ENCODE measurements around the gene HOXC10.

Gene HOXC10

GRCh38 chr12:53971686-53972085 lies 13.3 kb upstream of the HOXC10 start:
- TF ChIP-seq, protein P1, sequence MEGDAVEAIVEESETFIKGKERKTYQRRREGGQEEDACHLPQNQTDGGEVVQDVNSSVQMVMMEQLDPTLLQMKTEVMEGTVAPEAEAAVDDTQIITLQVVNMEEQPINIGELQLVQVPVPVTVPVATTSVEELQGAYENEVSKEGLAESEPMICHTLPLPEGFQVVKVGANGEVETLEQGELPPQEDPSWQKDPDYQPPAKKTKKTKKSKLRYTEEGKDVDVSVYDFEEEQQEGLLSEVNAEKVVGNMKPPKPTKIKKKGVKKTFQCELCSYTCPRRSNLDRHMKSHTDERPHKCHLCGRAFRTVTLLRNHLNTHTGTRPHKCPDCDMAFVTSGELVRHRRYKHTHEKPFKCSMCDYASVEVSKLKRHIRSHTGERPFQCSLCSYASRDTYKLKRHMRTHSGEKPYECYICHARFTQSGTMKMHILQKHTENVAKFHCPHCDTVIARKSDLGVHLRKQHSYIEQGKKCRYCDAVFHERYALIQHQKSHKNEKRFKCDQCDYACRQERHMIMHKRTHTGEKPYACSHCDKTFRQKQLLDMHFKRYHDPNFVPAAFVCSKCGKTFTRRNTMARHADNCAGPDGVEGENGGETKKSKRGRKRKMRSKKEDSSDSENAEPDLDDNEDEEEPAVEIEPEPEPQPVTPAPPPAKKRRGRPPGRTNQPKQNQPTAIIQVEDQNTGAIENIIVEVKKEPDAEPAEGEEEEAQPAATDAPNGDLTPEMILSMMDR (IDR thresholded peaks at IDR 0.05; ENCODE audit: low read depth, low read length), result no peak
- H3K4me3 ChIP-seq (ENCODE audit: low read depth, low read length), result no peak overlapping the region

DNA sequence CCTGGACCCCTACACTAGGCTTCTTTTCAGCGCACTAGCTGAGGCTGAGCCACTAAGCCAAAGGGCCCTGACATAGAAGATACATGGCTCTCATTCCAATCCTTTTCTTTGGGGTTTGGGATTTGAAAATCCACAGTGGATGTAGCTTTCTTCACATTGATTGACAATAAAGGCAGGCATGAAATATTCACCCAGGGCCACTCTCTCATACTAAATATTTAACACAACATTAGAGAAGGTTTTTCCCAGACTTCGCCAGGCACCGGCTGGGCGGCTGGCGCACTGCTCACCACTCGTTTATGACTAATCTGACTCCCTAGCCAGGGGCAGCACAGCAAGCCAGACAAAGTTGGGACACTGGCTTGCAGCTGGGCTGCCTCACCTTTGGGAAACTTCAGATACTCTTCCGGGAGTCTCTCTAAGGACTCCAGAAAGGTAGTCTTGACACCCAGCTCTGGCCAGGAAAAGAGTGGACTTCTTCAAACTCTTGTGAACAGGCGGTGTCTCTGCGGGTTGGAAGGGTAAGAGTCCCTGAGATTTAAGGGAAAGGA lies 12.7 kb upstream of the HOXC10 start:
- H3K4me3 ChIP-seq (ENCODE audit: low read depth, low read length), result no peak overlapping the region

GRCh38 chr12:53972722-53973235 lies 12.2 kb upstream of the HOXC10 start, which contains the start of gene HOXC11:
HOXC11 (plus strand) TSS chr12:53973126; CDS start chr12:53973242, 116 bp downstream.
- H3K4me3 ChIP-seq (ENCODE audit: low read depth, low read length), result no peak within 1 kb of the TSS

More for the DNA sequence above, 12.7 kb upstream of the HOXC10 start:
- TF ChIP-seq, protein P1 (IDR thresholded peaks at IDR 0.05; ENCODE audit: low read depth, low read length), result no peak

GRCh38 chr12:53973236-53974042 lies 11.5 kb upstream of the HOXC10 start:
- TF ChIP-seq, protein P1 (IDR thresholded peaks at IDR 0.05; ENCODE audit: low read depth, low read length), result no peak
- H3K4me3 ChIP-seq (ENCODE audit: low read depth, low read length), result no peak overlapping the region

More at GRCh38 chr12:53972722-53973235, 12.2 kb upstream of the HOXC10 start, which contains the start of gene HOXC11:
- TF ChIP-seq, protein P1 (IDR thresholded peaks at IDR 0.05; ENCODE audit: low read depth, low read length), result no peak

- TF ChIP-seq, protein P1 (IDR thresholded peaks at IDR 0.05; ENCODE audit: low read depth, low read length), result no peak
- H3K4me3 ChIP-seq (ENCODE audit: low read depth, low read length), result no peak within 1 kb of the TSS
Observed at GRCh38 chr12:53974084-53975063, 10.6 kb upstream of the HOXC10 start, which contains the start of gene HOTAIR. HOTAIR (minus strand) TSS chr12:53974954.

DNA sequence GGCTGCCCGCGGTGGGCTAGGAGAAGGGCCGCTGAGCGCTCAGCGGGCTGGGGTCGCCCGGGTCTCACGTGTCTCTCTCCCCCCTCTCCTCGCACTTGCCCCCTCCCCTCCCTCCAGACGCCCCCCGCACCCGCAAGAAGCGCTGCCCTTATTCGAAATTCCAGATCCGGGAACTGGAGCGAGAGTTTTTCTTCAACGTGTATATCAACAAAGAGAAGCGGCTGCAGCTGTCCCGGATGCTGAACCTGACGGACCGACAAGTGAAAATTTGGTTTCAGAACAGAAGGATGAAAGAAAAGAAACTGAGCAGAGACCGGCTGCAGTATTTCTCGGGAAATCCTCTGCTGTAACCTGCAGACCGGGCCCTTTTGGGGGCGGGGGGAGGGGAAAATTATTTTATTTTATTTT lies 9.9 kb upstream of the HOXC10 start:
- TF ChIP-seq, protein P1 (IDR thresholded peaks at IDR 0.05; ENCODE audit: low read depth, low read length), result no peak
- no peak overlapping the region for H3K4me3 ChIP-seq (ENCODE audit: low read depth, low read length)
